Measurements from ENCODE around the gene ZNF426.

ZNF426 gene

DNA sequence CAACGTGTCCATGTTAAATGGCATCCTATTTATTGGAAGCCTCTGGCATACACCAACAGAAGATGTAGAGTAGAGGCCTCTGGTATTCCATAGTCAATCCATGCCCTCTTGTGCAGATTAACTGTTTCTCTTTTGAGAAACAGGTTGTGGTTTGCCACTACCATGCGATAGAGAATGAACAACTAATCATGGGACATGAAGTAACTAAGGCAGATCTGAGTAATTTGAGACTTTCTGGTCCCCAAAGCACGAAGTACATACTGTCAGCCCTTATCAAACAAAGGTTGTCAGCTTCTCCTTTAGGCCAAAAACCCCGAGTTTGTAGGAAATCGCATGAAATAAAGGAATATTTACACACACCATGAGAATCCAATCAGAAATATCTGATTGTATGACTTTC is 42.3 kb upstream of the ZNF426 start:
- Histone ChIP-seq H3K36me3 (replicated peaks; ENCODE audit: low read depth, low read length) (peaks cover 66% of the 10 kb centered on the region), H3K9ac (ENCODE audit: low read length) (no peak overlapping the region), H4K20me1 (ENCODE audit: insufficient read depth, low read length) (peaks cover 51% of the 10 kb centered on the region), H3K4me2 (ENCODE audit: low read length) (no peak overlapping the region), H3K9me3 (ENCODE audit: insufficient read depth, low read length) (peaks cover 43% of the 10 kb centered on the region), H3K4me1 (ENCODE audit: low read length) (peaks cover 4% of the 10 kb centered on the region; the same call in 1 of the 2 replicates), H2AFZ (ENCODE audit: low read depth, low read length) (no peak overlapping the region), H3K27ac (ENCODE audit: low read length) (no peak overlapping the region), H3K27me3 (ENCODE audit: low read depth, low read length) (no peaks in the 10 kb centered on the region), H3K79me2 (ENCODE audit: low read length) (peaks cover 89% of the 10 kb centered on the region), H3K4me3 (ENCODE audit: low read length) (no peak overlapping the region)
- no peak for TF ChIP-seq EZH2phosphoT487 (IDR thresholded peaks at IDR 0.05; ENCODE audit: low read depth)
- TF ChIP-seq, protein P1, sequence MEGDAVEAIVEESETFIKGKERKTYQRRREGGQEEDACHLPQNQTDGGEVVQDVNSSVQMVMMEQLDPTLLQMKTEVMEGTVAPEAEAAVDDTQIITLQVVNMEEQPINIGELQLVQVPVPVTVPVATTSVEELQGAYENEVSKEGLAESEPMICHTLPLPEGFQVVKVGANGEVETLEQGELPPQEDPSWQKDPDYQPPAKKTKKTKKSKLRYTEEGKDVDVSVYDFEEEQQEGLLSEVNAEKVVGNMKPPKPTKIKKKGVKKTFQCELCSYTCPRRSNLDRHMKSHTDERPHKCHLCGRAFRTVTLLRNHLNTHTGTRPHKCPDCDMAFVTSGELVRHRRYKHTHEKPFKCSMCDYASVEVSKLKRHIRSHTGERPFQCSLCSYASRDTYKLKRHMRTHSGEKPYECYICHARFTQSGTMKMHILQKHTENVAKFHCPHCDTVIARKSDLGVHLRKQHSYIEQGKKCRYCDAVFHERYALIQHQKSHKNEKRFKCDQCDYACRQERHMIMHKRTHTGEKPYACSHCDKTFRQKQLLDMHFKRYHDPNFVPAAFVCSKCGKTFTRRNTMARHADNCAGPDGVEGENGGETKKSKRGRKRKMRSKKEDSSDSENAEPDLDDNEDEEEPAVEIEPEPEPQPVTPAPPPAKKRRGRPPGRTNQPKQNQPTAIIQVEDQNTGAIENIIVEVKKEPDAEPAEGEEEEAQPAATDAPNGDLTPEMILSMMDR (IDR thresholded peaks at IDR 0.05; ENCODE audit: low read depth, low read length): no peak

DNA sequence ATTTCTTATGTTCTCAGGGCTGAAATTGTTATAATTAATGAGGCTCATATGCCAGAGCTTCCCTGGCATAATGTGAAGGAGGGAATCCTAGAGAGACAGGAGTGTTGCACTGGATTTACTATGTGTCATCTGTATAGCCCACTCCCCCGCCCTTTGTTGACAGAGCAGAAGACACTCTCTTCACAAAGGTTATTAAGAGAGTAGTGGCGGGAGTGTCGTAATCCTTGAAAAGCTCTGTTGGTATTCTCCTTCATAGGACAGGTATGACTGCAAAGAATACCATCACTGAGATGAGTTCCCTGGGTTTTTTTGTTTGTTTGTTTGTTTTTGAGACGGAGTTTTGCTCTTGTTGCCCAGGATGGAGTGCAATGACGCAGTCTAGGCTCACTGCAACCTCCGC is 31.8 kb upstream of the ZNF426 start:
- peaks cover 44% of the 10 kb centered on the region for H4K20me1 ChIP-seq (ENCODE audit: insufficient read depth, low read length)
- H2AFZ ChIP-seq (ENCODE audit: low read depth, low read length): no peak overlapping the region
- H3K4me2 ChIP-seq (ENCODE audit: low read length): no peak overlapping the region
- H3K27me3 ChIP-seq (ENCODE audit: low read depth, low read length): no peaks in the 10 kb centered on the region
- H3K4me3 ChIP-seq (ENCODE audit: low read length): no peak overlapping the region
- H3K36me3 ChIP-seq (replicated peaks; ENCODE audit: low read depth, low read length): peaks cover 100% of the 10 kb centered on the region
- no peak overlapping the region for H3K9ac ChIP-seq (ENCODE audit: low read length)
- TF ChIP-seq, protein P1 (IDR thresholded peaks at IDR 0.05; ENCODE audit: low read depth, low read length): no peak
- TF ChIP-seq EZH2phosphoT487 (IDR thresholded peaks at IDR 0.05; ENCODE audit: low read depth): no peak
- no peaks in the 10 kb centered on the region for H3K4me1 ChIP-seq (ENCODE audit: low read length)
- peaks cover 94% of the 10 kb centered on the region for H3K79me2 ChIP-seq (ENCODE audit: low read length)
- H3K27ac ChIP-seq (ENCODE audit: low read length): no peak overlapping the region
- peaks cover 78% of the 10 kb centered on the region for H3K9me3 ChIP-seq (ENCODE audit: insufficient read depth, low read length)

DNA sequence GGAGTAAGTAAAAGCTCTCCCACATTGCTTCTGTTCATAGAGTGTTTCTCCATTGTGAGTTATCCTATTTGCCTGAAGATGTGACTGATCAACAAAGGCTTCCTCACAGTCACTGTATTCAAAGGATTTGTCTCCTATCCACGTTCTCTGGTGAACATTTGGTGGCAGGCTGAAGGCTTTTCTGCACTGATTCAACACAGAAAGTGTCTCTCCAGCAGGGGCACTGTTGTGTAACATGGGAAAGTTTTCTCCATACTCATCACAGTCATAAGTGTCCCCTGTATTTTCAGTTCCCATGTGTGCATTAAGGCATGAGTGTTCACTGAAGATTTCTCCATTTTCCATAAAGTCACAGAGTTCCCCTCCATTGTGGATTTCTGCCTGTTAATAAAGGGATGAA is 28.3 kb upstream of the ZNF426 start:
- Histone ChIP-seq H4K20me1 (ENCODE audit: insufficient read depth, low read length) (peaks cover 12% of the 10 kb centered on the region), H3K27ac (ENCODE audit: low read length) (no peak overlapping the region), H3K4me3 (ENCODE audit: low read length) (no peak overlapping the region), H3K9me3 (ENCODE audit: insufficient read depth, low read length) (peaks cover 69% of the 10 kb centered on the region), H3K9ac (ENCODE audit: low read length) (no peak overlapping the region), H3K36me3 (replicated peaks; ENCODE audit: low read depth, low read length) (peaks cover 99% of the 10 kb centered on the region), H3K27me3 (ENCODE audit: low read depth, low read length) (no peaks in the 10 kb centered on the region), H3K4me2 (ENCODE audit: low read length) (no peak overlapping the region), H3K79me2 (ENCODE audit: low read length) (peaks cover 86% of the 10 kb centered on the region), H3K4me1 (ENCODE audit: low read length) (no peaks in the 10 kb centered on the region), H2AFZ (ENCODE audit: low read depth, low read length) (no peak overlapping the region)
- no peak for TF ChIP-seq EZH2phosphoT487 (IDR thresholded peaks at IDR 0.05; ENCODE audit: low read depth)
- TF ChIP-seq, protein P1 (IDR thresholded peaks at IDR 0.05; ENCODE audit: low read depth, low read length): no peak; the same call in 1 of the 2 replicates

DNA sequence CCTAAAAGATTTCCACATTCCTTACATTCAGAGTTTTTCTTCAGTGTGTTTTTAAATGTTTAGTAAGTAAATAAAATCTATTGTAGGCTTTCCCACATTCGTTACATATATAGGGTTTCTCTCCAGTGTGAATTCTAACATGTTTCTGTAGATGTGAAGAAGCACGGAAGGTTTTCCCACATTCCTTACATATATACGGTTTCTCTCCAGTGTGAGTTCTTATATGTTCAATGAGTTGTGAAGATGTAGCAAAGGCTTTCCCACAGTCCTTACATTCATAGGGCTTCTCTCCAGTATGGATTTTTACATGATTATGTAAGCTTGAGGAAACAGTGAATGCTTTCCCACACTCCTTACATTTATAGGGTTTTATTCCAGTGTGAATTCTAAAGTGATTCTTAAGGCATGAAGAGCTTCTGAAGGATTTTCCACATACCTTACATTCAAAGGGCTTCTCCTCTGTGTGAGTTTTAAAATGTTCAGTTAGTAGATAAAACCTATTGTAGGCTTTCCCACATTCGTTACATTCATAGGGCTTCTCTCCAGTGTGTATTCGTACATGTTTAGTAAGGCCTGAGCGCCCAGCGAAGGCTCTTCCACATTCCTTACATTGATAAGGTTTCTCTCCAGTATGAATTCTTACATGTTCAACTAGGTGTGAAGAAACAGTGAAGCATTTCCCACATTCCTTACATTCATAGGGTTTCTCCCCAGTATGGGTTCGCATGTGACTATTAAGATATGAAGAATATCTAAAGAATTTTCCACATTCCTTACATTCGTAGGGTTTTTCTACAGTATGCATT is 27.7 kb upstream of the ZNF426 start:
- H3K4me2 ChIP-seq (ENCODE audit: low read length): no peak overlapping the region
- H3K36me3 ChIP-seq (replicated peaks; ENCODE audit: low read depth, low read length): peaks cover 99% of the 10 kb centered on the region
- no peak overlapping the region for H3K9ac ChIP-seq (ENCODE audit: low read length)
- peaks cover 80% of the 10 kb centered on the region for H3K79me2 ChIP-seq (ENCODE audit: low read length)
- TF ChIP-seq, protein P1 (IDR thresholded peaks at IDR 0.05; ENCODE audit: low read depth, low read length): no peak
- TF ChIP-seq EZH2phosphoT487 (IDR thresholded peaks at IDR 0.05; ENCODE audit: low read depth): no peak
- H3K9me3 ChIP-seq (ENCODE audit: insufficient read depth, low read length): peaks cover 63% of the 10 kb centered on the region
- no peak overlapping the region for H2AFZ ChIP-seq (ENCODE audit: low read depth, low read length)
- H3K27ac ChIP-seq (ENCODE audit: low read length): no peak overlapping the region
- H4K20me1 ChIP-seq (ENCODE audit: insufficient read depth, low read length): peaks cover 5% of the 10 kb centered on the region
- H3K4me1 ChIP-seq (ENCODE audit: low read length): no peaks in the 10 kb centered on the region
- H3K4me3 ChIP-seq (ENCODE audit: low read length): no peak overlapping the region
- H3K27me3 ChIP-seq (ENCODE audit: low read depth, low read length): no peaks in the 10 kb centered on the region

Data from OCI-LY3 (cell line).